Endothelial cell of umbilical vein (primary cell): Measurements from ENCODE around the gene CISD2. TPM values are rescaled to one million over a fixed set of nuclear protein-coding genes. Genes with fewer than 3 reads are reported as not detected.
A peak's percentile ranks its signal among the peaks of the same experiment; 100 is the strongest.

ENCODE experiments used
- BruUV-seq: library from RNA; stranded (reverse); fragments of 400-500 nt; replicated peaks from 2 replicates; lab custom pipeline; 2021; lab: Mats Ljungman, UMichigan
- CTCF ChIA-PET: fragments of 300-600, 350-600 bp; sonication (Branson Sonifier 250); formaldehyde crosslinking; loops from one replicate; lab custom pipeline; 2021; ENCODE audit warnings: antibody characterized with exemption, inconsistent platforms; lab: Charles Lee
- POLR2A ChIA-PET: fragments of 300-600, 350-600 bp; sonication (Branson Sonifier 250); formaldehyde crosslinking; loops from one replicate; lab custom pipeline; 2021; ENCODE audit warnings: antibody characterized with exemption, inconsistent platforms; lab: Charles Lee
- DNase-seq: peaks from one replicate; pipeline ENCODE4 v3.0.0-alpha.2; 2011; ENCODE audit warnings: low read depth, low spot score
- FAIRE-seq: peaks from 2 replicates; lab custom pipeline; 2011; peaks lifted over from hg19 to GRCh38; lab: Jason Lieb, UNC
- H2AFZ ChIP-seq: 2 replicates; pipeline ENCODE4 v1.6.0; 2012; ENCODE audit warnings: low read depth, low read length, control low read depth, inconsistent platforms
- H3K27ac ChIP-seq: 2 replicates; pipeline ENCODE4 v1.5.1; 2011; ENCODE audit warnings: low read depth, mild to moderate bottlenecking, control low read depth, low read length, moderate library complexity; ENCODE audit not compliant: insufficient read depth
- H3K27me3 ChIP-seq, 2 experiments: 2 replicates each; pipeline versions ENCODE4 v1.6.0 to v1.6.1; 2011; ENCODE audit warnings: low read length in 2 of 2, mixed read lengths in 1 of 2; ENCODE audit not compliant: control insufficient read depth in 2 of 2, insufficient read depth in 2 of 2
- H3K36me3 ChIP-seq, 2 experiments: 2 replicates in 1 of 2; 3 replicates in 1 of 2; pipeline ENCODE4 v1.5.1; 2011; ENCODE audit warnings: low read length in 2 of 2, mild to moderate bottlenecking in 1 of 2, moderate library complexity in 1 of 2; ENCODE audit not compliant: control insufficient read depth in 2 of 2, insufficient read depth in 2 of 2; ENCODE audit errors: extremely low read depth in 1 of 2
- H3K4me1 ChIP-seq: 3 replicates; pipeline ENCODE4 v1.5.1; 2011; ENCODE audit warnings: mild to moderate bottlenecking, low read length; ENCODE audit not compliant: control insufficient read depth, insufficient read depth; ENCODE audit errors: extremely low read depth
- H3K4me2 ChIP-seq: 2 replicates; pipeline ENCODE4 v1.6.1; 2011; ENCODE audit warnings: low read length, control low read depth, mixed read lengths; ENCODE audit not compliant: insufficient read depth
- H3K4me3 ChIP-seq, 3 experiments: fragments of 200-600 bp in 1 of 3; sonication (generic), shearing (Covaris generic) in 1 of 3; replicated peaks in 1 of 3; 2 replicates each; pipeline ENCODE4 v1.5.1; 2011 to 2016; ENCODE audit warnings: control low read depth in 3 of 3, low read length in 3 of 3, mild to moderate bottlenecking in 2 of 3, inconsistent platforms in 1 of 3, low read depth in 1 of 3, moderate library complexity in 1 of 3; ENCODE audit not compliant: insufficient read depth in 1 of 3
- H3K79me2 ChIP-seq: 2 replicates; pipeline ENCODE4 v1.6.0; 2012; ENCODE audit warnings: low read length, inconsistent platforms; ENCODE audit not compliant: control insufficient read depth, insufficient read depth
- H3K9ac ChIP-seq: replicated peaks from 2 replicates; pipeline ENCODE3; 2011; ENCODE audit warnings: low read length, control low read depth; ENCODE audit not compliant: insufficient read depth; ENCODE audit errors: extremely low read depth
- H3K9me1 ChIP-seq: replicated peaks from 3 replicates; pipeline ENCODE4 v1.6.0; 2011; ENCODE audit warnings: mild to moderate bottlenecking, low read length; ENCODE audit not compliant: control insufficient read depth, insufficient read depth; ENCODE audit errors: extremely low read depth
- H3K9me3 ChIP-seq: replicated peaks from 2 replicates; pipeline ENCODE4 v1.5.1; 2012; ENCODE audit warnings: low read length, inconsistent platforms; ENCODE audit not compliant: control insufficient read depth, insufficient read depth
- H4K20me1 ChIP-seq: replicated peaks from 2 replicates; pipeline ENCODE3; 2011; ENCODE audit warnings: mild to moderate bottlenecking, low read length; ENCODE audit not compliant: control insufficient read depth, insufficient read depth; ENCODE audit errors: extremely low read depth
- CTCF ChIP-seq, 2 donors: IDR thresholded peaks; 1 replicate in 1 of 2; 2 replicates in 1 of 2; pipeline ENCODE4 v1.5.1; 2011; ENCODE audit warnings: low read length in 2 of 2, mild to moderate bottlenecking in 2 of 2, moderate library complexity in 2 of 2, control low read depth in 1 of 2, inconsistent platforms in 1 of 2, low read depth in 1 of 2; ENCODE audit not compliant: insufficient read depth in 1 of 2; ENCODE audit errors: extremely low read depth in 1 of 2
- EZH2 ChIP-seq: IDR thresholded peaks from 2 replicates; pipeline ENCODE4 v1.6.1; 2012; ENCODE audit warnings: borderline replicate concordance, low read depth, mild to moderate bottlenecking, moderate library complexity, low read length, inconsistent platforms; ENCODE audit not compliant: severe bottlenecking
- FOS ChIP-seq: IDR thresholded peaks from 2 replicates; pipeline ENCODE4 v1.6.1; 2011; ENCODE audit warnings: mild to moderate bottlenecking, low read length, moderate library complexity, borderline replicate concordance; ENCODE audit not compliant: insufficient read depth
- GATA2 ChIP-seq: IDR thresholded peaks from 2 replicates; pipeline ENCODE4 v1.7.0; 2011; ENCODE audit warnings: low read depth, mild to moderate bottlenecking, moderate library complexity, mixed read lengths, low read length; ENCODE audit not compliant: insufficient read length, insufficient read depth
- JUN ChIP-seq: IDR thresholded peaks from 2 replicates; pipeline ENCODE4 v1.6.1; 2011; ENCODE audit warnings: borderline replicate concordance, low read depth; ENCODE audit not compliant: insufficient read length, insufficient read depth
- MAX ChIP-seq: IDR thresholded peaks from 2 replicates; pipeline ENCODE4 v1.6.1; 2011; ENCODE audit not compliant: insufficient read depth, insufficient read length
- MYC ChIP-seq: IDR thresholded peaks from one replicate; pipeline ENCODE4 v1.6.1; 2011; ENCODE audit warnings: mild to moderate bottlenecking, low read depth, low read length
- POLR2A ChIP-seq: IDR thresholded peaks from 2 replicates; pipeline ENCODE4 v1.6.1; 2012; ENCODE audit warnings: low read depth, mild to moderate bottlenecking, control low read depth, low read length
- POLR2AphosphoS5 ChIP-seq: IDR thresholded peaks from 2 replicates; pipeline ENCODE4 v1.6.1; 2012; ENCODE audit warnings: low read depth, mild to moderate bottlenecking, control low read depth, low read length, moderate library complexity; ENCODE audit not compliant: insufficient read depth
- dilution Hi-C: fragments of 300-500 bp; cut with MboI; formaldehyde crosslinking; loops from one replicate; pipeline ENCODE4 v1.15.0; 2019; ENCODE audit warnings: low sequenced_read_pairs; ENCODE audit not compliant: extremely low pct_ligation_motif_present
- intact Hi-C: fragments of 100-400 bp; cut with micrococcal nuclease; formaldehyde crosslinking; loops from one replicate; pipeline ENCODE4 v1.10.0; 2022
- polyA plus RNA-seq, 4 experiments: library from polyadenylated mRNA; depleted of rRNA in 3 of 4; stranded (reverse) in 3 of 4; unstranded in 1 of 4; fragments of >200 nt; gene quantifications; 2 replicates each; pipeline versions ENCODE4 v1.2.1 to v1.2.3, GENCODE V29; 2011 to 2012; ENCODE audit warnings: missing spikeins in 1 of 4
- total RNA-seq: library from RNA; stranded (reverse); gene quantifications from 2 replicates; pipeline ENCODE4 v1.2.3, GENCODE V29; 2021

CISD2 gene
- total and polyA plus RNA-seq, 2 donors (not counting 3 experiments of a cell fraction or from before 2014, with no cell fraction given), result 14.6 to 28.4 TPM

GRCh38 chr4:102826105-102826889 lies 42.5 kb upstream of the CISD2 start:
- Histone ChIP-seq H3K9ac (peak overlapping the region; percentile 100), H4K20me1 (peaks cover 9% of the 10 kb centered on the region), H3K27me3 (no peaks in the 10 kb centered on the region), H3K79me2 (peaks cover 55% of the 10 kb centered on the region), H3K4me2 (peak overlapping the region; percentile 98), H3K36me3 (peaks cover 0 to 3% of the 10 kb centered on the region in 2 experiments), H3K4me3 (peak overlapping the region; percentile 82 to 97 (median 89)), H3K9me1 (no peaks in the 10 kb centered on the region), H3K9me3 (no peaks in the 10 kb centered on the region), H2AFZ (no peak overlapping the region), H3K4me1 (peaks cover 35% of the 10 kb centered on the region), H3K27ac (peak overlapping the region; percentile 98)
- dilution Hi-C loops (no loop called here), intact Hi-C loops (loop anchor here (2.0 to 5.0 kb wide), 4 partner anchors 184 to 373 kb away; partner anchors contain the start of genes BDH2 and CENPE)
- BruUV-seq, result TSS peak; percentile 42
- no peak for TF ChIP-seq MAX
- TF ChIP-seq POLR2AphosphoS5, result no peak
- TF ChIP-seq CTCF (IDR thresholded peaks at IDR 0.05; ENCODE audit: extremely low read depth in 1 of 2, insufficient read depth in 1 of 2, low read depth in 1 of 2, low read length in 2 of 2), result no peak
- TF ChIP-seq EZH2, result no peak
- no peak for TF ChIP-seq GATA2
- TF ChIP-seq POLR2A, result no peak
- TF ChIP-seq FOS, result no peak
- no peak for TF ChIP-seq MYC
- TF ChIP-seq JUN, result no peak
- DNase-seq (no peak), FAIRE-seq (no peak)
- CTCF ChIA-PET, result interaction anchor here (0.8 to 2.5 kb wide), 5 partner anchors 9 to 205 kb away, joined by 5 to 12 read pairs (median 8); no protein-coding TSS in a partner anchor
- POLR2A ChIA-PET, result interaction anchor here (1.1 to 2.8 kb wide), 3 partner anchors 9 to 43 kb away, joined by 5 to 35 read pairs (median 16); partner anchors contain the start of gene CISD2
